ENCODE data around the gene BRI3.

Gene BRI3

GRCh38 chr7:98285157-98286092 is 3.9 kb downstream of the BRI3 start:
- peak overlapping the region; percentile 97 for H3K4me3 ChIP-seq (ENCODE audit: control insufficient read depth, low read depth, low read length)
- TF ChIP-seq, protein P1, sequence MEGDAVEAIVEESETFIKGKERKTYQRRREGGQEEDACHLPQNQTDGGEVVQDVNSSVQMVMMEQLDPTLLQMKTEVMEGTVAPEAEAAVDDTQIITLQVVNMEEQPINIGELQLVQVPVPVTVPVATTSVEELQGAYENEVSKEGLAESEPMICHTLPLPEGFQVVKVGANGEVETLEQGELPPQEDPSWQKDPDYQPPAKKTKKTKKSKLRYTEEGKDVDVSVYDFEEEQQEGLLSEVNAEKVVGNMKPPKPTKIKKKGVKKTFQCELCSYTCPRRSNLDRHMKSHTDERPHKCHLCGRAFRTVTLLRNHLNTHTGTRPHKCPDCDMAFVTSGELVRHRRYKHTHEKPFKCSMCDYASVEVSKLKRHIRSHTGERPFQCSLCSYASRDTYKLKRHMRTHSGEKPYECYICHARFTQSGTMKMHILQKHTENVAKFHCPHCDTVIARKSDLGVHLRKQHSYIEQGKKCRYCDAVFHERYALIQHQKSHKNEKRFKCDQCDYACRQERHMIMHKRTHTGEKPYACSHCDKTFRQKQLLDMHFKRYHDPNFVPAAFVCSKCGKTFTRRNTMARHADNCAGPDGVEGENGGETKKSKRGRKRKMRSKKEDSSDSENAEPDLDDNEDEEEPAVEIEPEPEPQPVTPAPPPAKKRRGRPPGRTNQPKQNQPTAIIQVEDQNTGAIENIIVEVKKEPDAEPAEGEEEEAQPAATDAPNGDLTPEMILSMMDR (IDR thresholded peaks at IDR 0.05; ENCODE audit: control insufficient read depth, insufficient read depth, low read depth, low read length, missing control alignments): no peak
- DNase-seq (ENCODE audit: low read depth): no peak

DNA sequence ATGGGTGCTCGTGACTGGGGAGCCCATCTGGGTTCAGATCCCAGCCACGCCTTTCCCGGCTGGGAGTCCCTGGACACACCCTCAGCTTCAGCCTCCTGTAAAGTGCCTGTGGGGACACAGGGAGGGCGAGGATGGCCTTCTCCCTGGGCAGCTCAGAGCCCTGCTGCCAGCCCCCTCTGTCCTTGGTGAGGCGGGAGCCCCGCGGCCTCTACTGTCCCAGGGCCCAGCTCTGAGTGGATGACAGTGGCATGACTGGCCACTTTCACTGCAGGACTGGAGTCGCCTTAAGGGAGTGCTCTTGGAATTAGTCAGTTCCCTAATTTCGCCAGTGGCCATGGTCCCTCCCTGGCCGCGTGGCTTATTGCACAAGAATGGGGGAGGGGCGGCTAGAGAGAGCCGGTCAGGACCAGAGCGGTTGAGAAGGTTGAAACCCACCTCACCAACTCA is 4.6 kb downstream of the BRI3 start:
- TF ChIP-seq, protein P1 (IDR thresholded peaks at IDR 0.05; ENCODE audit: control insufficient read depth, insufficient read depth, low read depth, low read length, missing control alignments): no peak
- peak overlapping the region; percentile 97 for H3K4me3 ChIP-seq (ENCODE audit: control insufficient read depth, low read depth, low read length)
- DNase-seq (ENCODE audit: low read depth): no peak

DNA sequence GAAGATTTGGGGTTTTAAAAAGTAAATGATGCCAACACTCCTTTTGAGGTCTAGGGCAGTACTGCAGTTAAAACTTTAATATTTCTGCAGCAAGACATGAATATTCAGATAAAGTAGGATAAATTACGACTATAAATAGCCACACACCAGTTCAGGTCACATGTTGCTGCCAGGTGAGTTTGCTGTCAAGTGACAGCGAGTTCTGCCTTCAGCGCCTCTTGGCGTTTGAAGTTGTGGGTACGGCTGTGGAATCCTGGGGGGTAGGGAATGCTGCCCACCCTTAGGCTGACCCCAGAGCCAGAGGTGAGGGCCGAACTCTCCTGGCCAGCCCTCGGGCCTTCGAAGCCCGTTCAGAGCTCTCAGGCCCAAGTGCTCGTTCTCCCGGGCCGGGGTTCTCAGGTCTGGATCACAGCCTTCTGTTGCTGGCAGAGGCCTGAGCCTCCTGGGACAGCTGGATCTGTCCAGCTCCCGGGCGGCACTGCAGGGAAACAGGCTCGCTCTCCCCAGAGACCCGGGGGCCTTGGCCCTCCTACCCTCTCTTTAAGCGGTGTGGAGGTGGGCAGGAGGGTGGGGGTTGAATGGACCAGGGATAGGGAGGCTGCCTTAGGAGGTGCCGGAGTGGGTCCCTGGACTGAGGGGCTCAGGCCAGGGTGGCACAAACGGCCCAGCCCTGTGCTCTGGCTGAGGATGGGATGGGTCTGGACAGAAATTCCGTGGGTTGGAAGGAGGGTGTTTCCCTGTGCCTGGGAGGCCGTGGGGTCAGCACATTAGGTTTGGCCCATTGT is 5.4 kb downstream of the BRI3 start:
- TF ChIP-seq, protein P1 (IDR thresholded peaks at IDR 0.05; ENCODE audit: control insufficient read depth, insufficient read depth, low read depth, low read length, missing control alignments): no peak
- no peak overlapping the region for H3K4me3 ChIP-seq (ENCODE audit: control insufficient read depth, low read depth, low read length)
- DNase-seq (ENCODE audit: low read depth): no peak

DNA sequence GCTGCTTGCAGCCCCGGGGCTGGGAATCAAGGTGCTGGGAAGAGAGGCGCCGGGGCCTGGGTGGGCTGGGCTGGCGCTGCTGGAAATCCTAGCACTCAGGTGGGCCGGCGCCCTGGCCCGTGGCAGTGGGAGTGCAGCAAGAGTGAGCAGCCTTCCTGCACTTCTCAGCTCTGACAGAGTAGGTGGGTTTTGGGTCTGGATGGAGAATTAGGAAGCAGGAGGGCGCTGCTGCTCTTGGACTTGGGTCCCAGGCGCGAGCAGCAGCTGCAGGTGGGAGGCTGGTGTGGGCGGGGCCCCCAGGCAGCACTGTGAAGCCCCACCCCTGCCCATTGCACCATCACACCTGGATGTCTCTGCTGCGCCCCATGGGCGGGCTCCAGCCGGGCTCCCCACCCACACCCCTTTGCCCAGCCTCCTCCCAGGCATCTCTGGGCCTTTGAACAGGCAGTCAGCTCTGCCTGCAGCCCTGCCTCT is 6.0 kb downstream of the BRI3 start:
- no peak for DNase-seq (ENCODE audit: low read depth)
- TF ChIP-seq, protein P1 (IDR thresholded peaks at IDR 0.05; ENCODE audit: control insufficient read depth, insufficient read depth, low read depth, low read length, missing control alignments): no peak
- no peak overlapping the region for H3K4me3 ChIP-seq (ENCODE audit: control insufficient read depth, low read depth, low read length)

DNA sequence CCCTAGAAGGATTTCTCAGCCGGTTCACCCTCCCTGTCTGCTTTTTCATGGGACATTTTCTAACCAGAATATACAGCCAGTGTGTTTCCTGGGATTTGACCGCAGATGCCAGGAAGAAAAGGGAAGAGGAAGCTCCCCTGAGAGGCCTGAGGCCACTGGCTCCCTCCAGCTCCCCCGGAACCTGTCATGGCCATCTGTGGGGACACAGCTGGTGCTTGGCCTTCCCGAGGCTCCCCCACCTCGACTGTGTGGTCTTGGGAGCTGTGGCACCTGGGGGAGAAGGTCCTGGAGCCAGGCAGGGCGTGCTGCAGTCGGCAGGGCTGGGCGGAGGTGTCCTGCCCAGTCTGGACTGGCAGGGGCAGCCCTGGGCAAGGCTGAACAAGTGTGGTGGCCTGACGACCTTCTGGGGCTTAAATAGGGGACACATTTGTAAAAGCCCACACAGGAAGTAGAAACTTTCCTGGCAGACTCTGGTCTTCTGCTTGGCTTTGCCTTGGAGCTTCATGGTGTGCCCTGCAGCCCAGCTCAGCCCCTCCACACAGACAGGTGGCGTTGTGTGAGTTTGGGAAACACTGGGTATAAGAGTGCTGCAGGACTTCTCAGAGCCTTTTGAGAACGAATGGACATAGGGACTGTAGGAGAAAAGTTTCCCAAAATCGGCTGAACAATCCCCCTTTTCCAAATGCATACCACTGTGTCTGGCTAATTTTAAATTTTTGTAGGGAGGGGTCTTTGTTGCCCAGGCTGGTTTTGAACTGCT is 6.8 kb downstream of the BRI3 start:
- no peak for DNase-seq (ENCODE audit: low read depth)
- H3K4me3 ChIP-seq (ENCODE audit: control insufficient read depth, low read depth, low read length): no peak overlapping the region
- TF ChIP-seq, protein P1 (IDR thresholded peaks at IDR 0.05; ENCODE audit: control insufficient read depth, insufficient read depth, low read depth, low read length, missing control alignments): no peak

GRCh38 chr7:98289333-98289875 is 7.9 kb downstream of the BRI3 start:
- no peak overlapping the region for H3K4me3 ChIP-seq (ENCODE audit: control insufficient read depth, low read depth, low read length)
- DNase-seq (ENCODE audit: low read depth): no peak
- TF ChIP-seq, protein P1 (IDR thresholded peaks at IDR 0.05; ENCODE audit: control insufficient read depth, insufficient read depth, low read depth, low read length, missing control alignments): no peak

Data from AG09309 (cell line).